ENCODE results near the gene TPM4. TPM values are rescaled to one million over a fixed set of nuclear protein-coding genes. Genes with fewer than 3 reads are reported as not detected.

TPM4 gene
- polyA plus RNA-seq, 10 donors, result 193 to 331 (median 238) TPM

- no peak for DNase-seq
Measured at GRCh38 chr19:16039081-16039480, 37.2 kb upstream of the TPM4 start.

- no peak for DNase-seq
Measured at GRCh38 chr19:16039545-16039944, 36.8 kb upstream of the TPM4 start.

- DNase-seq, result no peak
Measured at GRCh38 chr19:16040642-16041041, 35.7 kb upstream of the TPM4 start.

GRCh38 chr19:16041299-16041990, 34.9 kb upstream of the TPM4 start:
- DNase-seq, result peak; percentile 47 to 81 (median 72)

- DNase-seq, result no peak
Measured at GRCh38 chr19:16041991-16042386, 34.3 kb upstream of the TPM4 start.

GRCh38 chr19:16042533-16043085, 33.7 kb upstream of the TPM4 start:
- DNase-seq, result no peak

- DNase-seq, result no peak
Measured at GRCh38 chr19:16043156-16043757, 33.0 kb upstream of the TPM4 start.

- no peak for DNase-seq
Measured at GRCh38 chr19:16044746-16045145, 31.5 kb upstream of the TPM4 start.

GRCh38 chr19:16045171-16045570, 31.1 kb upstream of the TPM4 start:
- no peak for DNase-seq

- no peak for DNase-seq
Measured at GRCh38 chr19:16045893-16046292, 30.4 kb upstream of the TPM4 start.

- no peak for DNase-seq
Measured at GRCh38 chr19:16048583-16048982, 27.7 kb upstream of the TPM4 start.

GRCh38 chr19:16051254-16052025, 24.9 kb upstream of the TPM4 start:
- DNase-seq, result no peak

- no peak for DNase-seq
Measured at GRCh38 chr19:16052353-16052752, 23.9 kb upstream of the TPM4 start.

GRCh38 chr19:16057062-16057461, 19.2 kb upstream of the TPM4 start:
- DNase-seq, result no peak

GRCh38 chr19:16060294-16060693, 16.0 kb upstream of the TPM4 start:
- no peak for DNase-seq

GRCh38 chr19:16061943-16062342, 14.4 kb upstream of the TPM4 start:
- DNase-seq, result no peak

- DNase-seq, result no peak
Measured at GRCh38 chr19:16062789-16063188, 13.5 kb upstream of the TPM4 start.

GRCh38 chr19:16064209-16064889, 11.9 kb upstream of the TPM4 start:
- DNase-seq, result no peak

GRCh38 chr19:16066611-16067104, 9.6 kb upstream of the TPM4 start:
- no peak for DNase-seq

- DNase-seq, result peak in 1 of 3 donors; percentile 47
Measured at GRCh38 chr19:16067205-16067938, 8.9 kb upstream of the TPM4 start.

GRCh38 chr19:16068696-16069259, 7.5 kb upstream of the TPM4 start:
- no peak for DNase-seq

Measured in muscle of back (tissue), 11 donors.